Suprapubic skin (tissue), 4 donors: ENCODE measurements around the gene GCSAM.
A peak's percentile ranks its signal among the peaks of the same experiment; 100 is the strongest.

Experiments used
- EP300 ChIP-seq: sonication (generic); formaldehyde crosslinking; IDR thresholded peaks from one replicate; pipeline ENCODE4 v1.6.1; 2017; ENCODE audit warnings: antibody characterized with exemption
- POLR2A ChIP-seq, 2 donors: fragments of 450-650 bp; IDR thresholded peaks; one replicate each; pipeline ENCODE4 v1.6.1; 2017; ENCODE audit warnings: antibody characterized with exemption in 2 of 2, mild to moderate bottlenecking in 2 of 2, moderate library complexity in 2 of 2
- POLR2AphosphoS5 ChIP-seq, 3 donors: sonication (generic); formaldehyde crosslinking; IDR thresholded peaks; one replicate each; pipeline ENCODE4 v1.6.1; 2017; ENCODE audit warnings: antibody characterized with exemption in 3 of 3
- TF ChIP-seq, protein P1 (sequence below), 2 donors: fragments of 200-600 bp in 1 of 2; fragments of 450-650 bp in 1 of 2; sonication (generic) in 1 of 2; IDR thresholded peaks; one replicate each; pipeline ENCODE4 v1.5.1; 2016 to 2019; ENCODE audit warnings: antibody characterized with exemption in 2 of 2, mild to moderate bottlenecking in 1 of 2, moderate library complexity in 1 of 2

DNA sequence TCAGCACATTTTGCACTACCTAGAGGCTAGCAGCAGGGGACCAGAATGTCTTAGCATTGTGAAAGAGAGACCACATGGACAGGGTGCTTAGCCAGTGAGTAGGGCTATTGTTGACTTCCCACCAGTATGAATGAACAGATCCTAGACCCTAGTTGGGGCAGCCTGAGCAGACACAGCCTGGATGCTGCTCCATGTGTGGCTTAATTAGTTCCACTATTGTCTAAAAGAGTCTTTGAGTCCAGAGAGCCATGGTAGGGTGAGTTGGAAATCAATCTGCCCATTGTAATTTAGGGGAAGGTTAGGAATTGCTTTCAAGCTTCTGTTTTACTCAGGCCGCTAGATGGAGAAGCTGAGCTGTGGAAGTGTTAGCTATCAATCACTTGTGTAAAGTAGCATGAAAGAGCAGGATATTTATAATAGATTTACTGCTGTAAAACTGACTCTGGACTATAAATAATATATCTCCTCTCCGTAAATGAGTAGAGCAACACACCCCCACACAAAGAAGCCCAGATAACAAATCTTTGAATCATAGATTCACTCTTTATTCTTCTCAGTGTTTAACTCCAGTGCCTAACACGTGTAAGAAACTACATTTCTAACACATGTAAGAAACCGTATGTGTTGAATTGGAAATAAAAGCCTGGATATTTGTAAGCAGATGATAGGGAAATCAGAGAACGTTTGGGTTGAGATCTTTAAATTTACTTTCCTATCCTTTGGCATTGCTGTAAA lies 4.1 kb upstream of the GCSAM start:
- TF ChIP-seq, protein P1, sequence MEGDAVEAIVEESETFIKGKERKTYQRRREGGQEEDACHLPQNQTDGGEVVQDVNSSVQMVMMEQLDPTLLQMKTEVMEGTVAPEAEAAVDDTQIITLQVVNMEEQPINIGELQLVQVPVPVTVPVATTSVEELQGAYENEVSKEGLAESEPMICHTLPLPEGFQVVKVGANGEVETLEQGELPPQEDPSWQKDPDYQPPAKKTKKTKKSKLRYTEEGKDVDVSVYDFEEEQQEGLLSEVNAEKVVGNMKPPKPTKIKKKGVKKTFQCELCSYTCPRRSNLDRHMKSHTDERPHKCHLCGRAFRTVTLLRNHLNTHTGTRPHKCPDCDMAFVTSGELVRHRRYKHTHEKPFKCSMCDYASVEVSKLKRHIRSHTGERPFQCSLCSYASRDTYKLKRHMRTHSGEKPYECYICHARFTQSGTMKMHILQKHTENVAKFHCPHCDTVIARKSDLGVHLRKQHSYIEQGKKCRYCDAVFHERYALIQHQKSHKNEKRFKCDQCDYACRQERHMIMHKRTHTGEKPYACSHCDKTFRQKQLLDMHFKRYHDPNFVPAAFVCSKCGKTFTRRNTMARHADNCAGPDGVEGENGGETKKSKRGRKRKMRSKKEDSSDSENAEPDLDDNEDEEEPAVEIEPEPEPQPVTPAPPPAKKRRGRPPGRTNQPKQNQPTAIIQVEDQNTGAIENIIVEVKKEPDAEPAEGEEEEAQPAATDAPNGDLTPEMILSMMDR (IDR thresholded peaks at IDR 0.05), result peak in 1 of 2 donors; percentile 23
- TF ChIP-seq EP300, result no peak
- TF ChIP-seq POLR2A (IDR thresholded peaks at IDR 0.05), result no peak
- no peak for TF ChIP-seq POLR2AphosphoS5 (IDR thresholded peaks at IDR 0.05)
